Measurements from ENCODE around the gene STEAP1B. TPM values are rescaled to one million over a fixed set of nuclear protein-coding genes. Genes with fewer than 3 reads are reported as not detected.
A peak's percentile ranks its signal among the peaks of the same experiment; 100 is the strongest.
"Not testable (repeated sequence)": the region's sequence is repeated elsewhere in the genome, so short reads cannot be mapped to it uniquely, and the experiment has no call there.

Gene STEAP1B
- 1 to 10 TPM; 2.8 to 5.1 TPM for total RNA-seq
- under 1 TPM in 1 of 2 donors, not detected in 1; 0.36 TPM for polyA plus RNA-seq
- long read RNA-seq, donor 1, partial matches to known transcripts, result 0 of 11 reads
- long read RNA-seq, donor 1, other reads (novel, unspliced or antisense), result 10 of 11 reads
- long read RNA-seq, donor 2, partial matches to known transcripts, result 0 of 60 reads
- long read RNA-seq, donor 2, other reads (novel, unspliced or antisense), result 60 of 60 reads

DNA sequence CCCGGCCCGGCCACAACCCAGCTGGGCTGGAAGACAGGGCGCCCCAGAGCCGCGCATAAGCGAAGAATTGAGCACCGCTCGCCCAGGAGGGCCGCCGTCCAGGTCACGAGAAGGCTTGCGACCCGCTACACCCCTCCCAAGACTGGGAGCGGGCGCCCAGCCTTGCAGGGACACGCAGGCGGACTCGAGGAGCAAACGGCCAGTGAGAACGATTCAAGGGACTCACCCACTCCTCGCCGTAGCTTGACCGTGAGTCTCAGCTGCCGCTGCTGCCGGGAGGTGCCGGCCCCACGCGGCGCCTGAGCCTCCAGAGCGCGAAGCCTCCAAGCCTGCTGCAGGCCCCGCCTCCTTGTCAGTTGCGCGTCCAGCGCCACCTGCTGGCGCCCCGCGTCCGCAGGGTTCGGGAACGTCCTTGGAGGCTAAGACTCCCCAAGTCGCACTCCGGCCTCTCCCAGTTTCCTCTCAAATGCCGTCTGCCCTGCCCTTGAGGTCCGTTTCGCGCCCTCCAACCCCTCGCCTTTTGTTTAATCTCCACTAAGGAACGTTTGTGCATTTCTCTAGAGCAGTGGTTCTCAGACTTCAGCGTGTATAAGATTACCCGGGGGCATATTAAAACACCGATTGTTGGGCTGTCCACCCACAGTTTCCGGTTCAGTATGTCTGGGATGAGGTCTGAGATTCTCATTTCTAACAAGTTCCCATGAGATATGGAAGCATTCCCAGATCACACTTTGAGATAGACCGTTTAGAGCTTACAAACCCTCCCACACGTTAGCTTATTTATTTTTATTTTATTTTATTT, at the start of gene STEAP1B:
Gene STEAP1B (minus strand): TSS at position 301 of the 802 bp plus-strand sequence. CDS start 5,333 bp downstream, outside the sequence.
- WGBS, 2 donors, result 3 to 5% methylated on average over 37 to 55 of the region's 55 CpGs
- H3K9me3 ChIP-seq (ENCODE audit: control insufficient read depth, low read length); H3K36me3 ChIP-seq (ENCODE audit: control insufficient read depth in 1 of 2, insufficient read depth in 2 of 2, low read length in 1 of 2); H3K4me3 ChIP-seq (ENCODE audit: low read length in 2 of 2); H3K27ac ChIP-seq (ENCODE audit: low read depth in 1 of 2, low read length in 2 of 2); H3K4me1 ChIP-seq (ENCODE audit: control insufficient read depth in 1 of 2, insufficient read depth in 2 of 2, low read length in 2 of 2); H3K27me3 ChIP-seq (ENCODE audit: control insufficient read depth in 1 of 2, insufficient read depth in 2 of 2, low read length in 1 of 2); intact Hi-C loops (cut with DNase I): not testable (repeated sequence)
- ATAC-seq (ENCODE audit: low FRiP score) (peak; percentile 96), DNase-seq (peak; percentile 91 to 97)

GRCh38 chr7:22549051-22549450, 49.1 kb upstream of the STEAP1B start:
- Histone ChIP-seq H3K4me1 (ENCODE audit: control insufficient read depth in 1 of 2, insufficient read depth in 2 of 2, low read length in 2 of 2) (no peaks in the 10 kb centered on the region), H3K9me3 (ENCODE audit: control insufficient read depth, low read length) (no peaks in the 10 kb centered on the region), H3K4me3 (ENCODE audit: low read length in 2 of 2) (no peak overlapping the region), H3K36me3 (ENCODE audit: control insufficient read depth in 1 of 2, insufficient read depth in 2 of 2, low read length in 1 of 2) (no peaks in the 10 kb centered on the region), H3K27ac (ENCODE audit: low read depth in 1 of 2, low read length in 2 of 2) (no peak overlapping the region), H3K27me3 (ENCODE audit: control insufficient read depth in 1 of 2, insufficient read depth in 2 of 2, low read length in 1 of 2) (peaks cover 0 to 2% of the 10 kb centered on the region in 2 donors)
- DNase-seq (no peak), ATAC-seq (ENCODE audit: low FRiP score) (no peak)
- intact Hi-C loops (cut with DNase I), result no loop called here
- WGBS, 2 donors, result 91 to 92% methylated on average over 5 of the region's 5 CpGs

DNA sequence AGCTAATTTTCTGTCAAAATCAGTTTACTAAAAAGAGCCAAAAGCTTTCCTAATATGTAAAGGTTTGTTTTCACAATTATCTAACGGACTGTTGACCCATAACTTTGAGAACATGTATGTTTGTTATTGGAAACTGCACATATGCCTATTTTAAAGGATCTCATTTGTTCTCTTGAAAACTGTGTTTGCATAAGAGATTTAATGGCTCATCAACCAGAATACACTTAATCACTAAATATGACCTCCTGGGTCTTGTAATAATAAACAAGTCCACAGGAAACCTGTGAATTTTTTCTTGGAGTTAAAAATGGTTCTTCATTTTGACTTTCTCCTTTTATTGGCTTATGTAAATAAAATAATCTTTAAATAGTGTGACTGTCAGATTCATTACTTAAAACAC, 48.3 kb upstream of the STEAP1B start:
- Histone ChIP-seq H3K36me3 (ENCODE audit: control insufficient read depth in 1 of 2, insufficient read depth in 2 of 2, low read length in 1 of 2) (no peaks in the 10 kb centered on the region), H3K27me3 (ENCODE audit: control insufficient read depth in 1 of 2, insufficient read depth in 2 of 2, low read length in 1 of 2) (peaks cover 0 to 2% of the 10 kb centered on the region in 2 donors), H3K27ac (ENCODE audit: low read depth in 1 of 2, low read length in 2 of 2) (no peak overlapping the region), H3K9me3 (ENCODE audit: control insufficient read depth, low read length) (no peaks in the 10 kb centered on the region), H3K4me3 (ENCODE audit: low read length in 2 of 2) (no peak overlapping the region), H3K4me1 (ENCODE audit: control insufficient read depth in 1 of 2, insufficient read depth in 2 of 2, low read length in 2 of 2) (no peaks in the 10 kb centered on the region)
- WGBS, 2 donors, result 73 to 88% methylated on average over 1 of the region's 1 CpG
- no peak for ATAC-seq (ENCODE audit: low FRiP score)
- no peak for DNase-seq
- intact Hi-C loops (cut with DNase I), result no loop called here

DNA sequence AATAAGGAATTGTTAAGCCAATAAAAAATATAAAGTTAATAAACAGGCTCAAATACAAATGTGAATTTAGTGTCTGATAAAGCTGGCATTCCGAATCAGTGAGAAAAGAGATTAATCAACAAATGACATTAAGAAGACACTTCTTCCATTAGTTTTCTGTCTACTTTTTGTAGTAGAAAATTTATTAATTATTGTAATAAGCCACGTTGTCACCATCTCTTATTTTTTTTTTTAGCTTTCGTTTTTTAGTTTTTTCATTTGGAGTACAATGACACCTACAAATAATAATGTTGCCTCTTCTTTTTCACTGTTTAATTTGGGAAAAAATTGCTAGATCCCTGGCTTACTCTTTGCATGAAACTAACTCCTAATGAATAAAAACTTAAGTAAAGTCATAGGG, 46.8 kb upstream of the STEAP1B start:
- ATAC-seq (ENCODE audit: low FRiP score) (no peak), DNase-seq (no peak)
- H3K36me3 ChIP-seq (ENCODE audit: control insufficient read depth in 1 of 2, insufficient read depth in 2 of 2, low read length in 1 of 2), result no peaks in the 10 kb centered on the region
- peaks cover 0 to 2% of the 10 kb centered on the region in 2 donors for H3K27me3 ChIP-seq (ENCODE audit: control insufficient read depth in 1 of 2, insufficient read depth in 2 of 2, low read length in 1 of 2)
- H3K27ac ChIP-seq (ENCODE audit: low read depth in 1 of 2, low read length in 2 of 2), result no peak overlapping the region
- intact Hi-C loops (cut with DNase I), result no loop called here
- WGBS, 2 donors, result 78 to 86% methylated on average over 3 of the region's 3 CpGs
- no peaks in the 10 kb centered on the region for H3K4me1 ChIP-seq (ENCODE audit: control insufficient read depth in 1 of 2, insufficient read depth in 2 of 2, low read length in 2 of 2)
- H3K9me3 ChIP-seq (ENCODE audit: control insufficient read depth, low read length), result no peaks in the 10 kb centered on the region
- no peak overlapping the region for H3K4me3 ChIP-seq (ENCODE audit: low read length in 2 of 2)

- DNase-seq (no peak), ATAC-seq (ENCODE audit: low FRiP score) (no peak)
- H3K27ac ChIP-seq (ENCODE audit: low read depth in 1 of 2, low read length in 2 of 2), result no peak overlapping the region
- H3K36me3 ChIP-seq (ENCODE audit: control insufficient read depth in 1 of 2, insufficient read depth in 2 of 2, low read length in 1 of 2), result no peaks in the 10 kb centered on the region
- intact Hi-C loops (cut with DNase I), result no loop called here
- H3K4me1 ChIP-seq (ENCODE audit: control insufficient read depth in 1 of 2, insufficient read depth in 2 of 2, low read length in 2 of 2), result no peaks in the 10 kb centered on the region
- H3K27me3 ChIP-seq (ENCODE audit: control insufficient read depth in 1 of 2, insufficient read depth in 2 of 2, low read length in 1 of 2), result peaks cover 0 to 2% of the 10 kb centered on the region in 2 donors
- no peaks in the 10 kb centered on the region for H3K9me3 ChIP-seq (ENCODE audit: control insufficient read depth, low read length)
- WGBS, 2 donors, result 31 to 36% methylated on average over 2 of the region's 2 CpGs
- H3K4me3 ChIP-seq (ENCODE audit: low read length in 2 of 2), result no peak overlapping the region
Observed at GRCh38 chr7:22545529-22545928, 45.5 kb upstream of the STEAP1B start.

DNA sequence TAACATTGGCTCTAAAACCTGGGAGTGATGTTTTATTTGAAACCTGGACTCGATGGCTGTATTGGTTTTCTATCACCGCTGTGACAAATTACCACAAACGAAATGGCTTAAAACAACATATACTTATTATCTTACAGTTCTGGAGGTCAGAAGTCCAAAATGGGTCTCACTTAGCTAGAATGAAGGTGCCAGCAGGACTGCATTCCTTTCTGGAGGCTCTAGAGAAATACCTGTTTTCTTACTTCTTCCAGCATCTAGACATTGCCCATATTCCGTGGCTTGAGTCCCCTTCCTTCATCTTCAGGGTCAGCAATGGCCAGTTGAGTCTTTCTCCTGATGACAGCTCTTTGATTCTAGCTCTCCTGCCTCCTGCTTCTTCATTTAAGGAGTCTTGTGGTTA, 44.3 kb upstream of the STEAP1B start:
- no peaks in the 10 kb centered on the region for H3K9me3 ChIP-seq (ENCODE audit: control insufficient read depth, low read length)
- H3K36me3 ChIP-seq (ENCODE audit: control insufficient read depth in 1 of 2, insufficient read depth in 2 of 2, low read length in 1 of 2), result no peaks in the 10 kb centered on the region
- no peak for ATAC-seq (ENCODE audit: low FRiP score)
- intact Hi-C loops (cut with DNase I), result no loop called here
- H3K27ac ChIP-seq (ENCODE audit: low read depth in 1 of 2, low read length in 2 of 2), result no peak overlapping the region
- 71 to 81% methylated on average over 4 of the region's 4 CpGs for WGBS, 2 donors
- DNase-seq, result no peak
- peaks cover 0 to 2% of the 10 kb centered on the region in 2 donors for H3K27me3 ChIP-seq (ENCODE audit: control insufficient read depth in 1 of 2, insufficient read depth in 2 of 2, low read length in 1 of 2)
- H3K4me1 ChIP-seq (ENCODE audit: control insufficient read depth in 1 of 2, insufficient read depth in 2 of 2, low read length in 2 of 2), result no peaks in the 10 kb centered on the region
- no peak overlapping the region for H3K4me3 ChIP-seq (ENCODE audit: low read length in 2 of 2)

GRCh38 chr7:22543169-22543568, 43.2 kb upstream of the STEAP1B start:
- DNase-seq, result no peak
- ATAC-seq (ENCODE audit: low FRiP score), result no peak
- WGBS, 2 donors, result 88 to 89% methylated on average over 7 of the region's 7 CpGs
- Histone ChIP-seq H3K27ac (ENCODE audit: low read depth in 1 of 2, low read length in 2 of 2) (no peak overlapping the region), H3K36me3 (ENCODE audit: control insufficient read depth in 1 of 2, insufficient read depth in 2 of 2, low read length in 1 of 2) (no peaks in the 10 kb centered on the region), H3K4me3 (ENCODE audit: low read length in 2 of 2) (no peak overlapping the region), H3K27me3 (ENCODE audit: control insufficient read depth in 1 of 2, insufficient read depth in 2 of 2, low read length in 1 of 2) (peaks cover 0 to 2% of the 10 kb centered on the region in 2 donors), H3K4me1 (ENCODE audit: control insufficient read depth in 1 of 2, insufficient read depth in 2 of 2, low read length in 2 of 2) (no peaks in the 10 kb centered on the region), H3K9me3 (ENCODE audit: control insufficient read depth, low read length) (no peaks in the 10 kb centered on the region)
- intact Hi-C loops (cut with DNase I), result no loop called here

DNA sequence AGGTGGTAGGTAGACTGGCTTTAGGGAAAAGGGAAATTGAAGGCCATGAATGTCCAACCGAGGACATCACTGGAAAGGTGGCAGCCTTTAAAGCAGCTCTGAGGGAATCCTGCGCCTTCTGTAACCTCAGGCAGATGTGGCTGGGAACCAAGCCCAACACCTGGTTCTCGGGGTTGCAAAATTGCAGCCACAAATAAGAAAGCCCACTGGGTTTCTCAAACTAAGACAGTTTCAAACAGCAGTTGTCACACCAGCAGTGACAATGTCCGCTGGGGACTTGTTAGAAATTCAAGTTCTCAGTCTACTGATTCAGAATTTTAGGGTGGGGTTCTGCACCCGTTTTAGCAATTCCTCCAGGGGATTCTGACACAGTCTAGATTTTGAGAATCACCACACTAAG, 42.7 kb upstream of the STEAP1B start:
- intact Hi-C loops (cut with DNase I), result no loop called here
- Histone ChIP-seq H3K4me3 (ENCODE audit: low read length in 2 of 2) (no peak overlapping the region), H3K9me3 (ENCODE audit: control insufficient read depth, low read length) (no peaks in the 10 kb centered on the region), H3K27me3 (ENCODE audit: control insufficient read depth in 1 of 2, insufficient read depth in 2 of 2, low read length in 1 of 2) (peaks cover 0 to 2% of the 10 kb centered on the region in 2 donors), H3K27ac (ENCODE audit: low read depth in 1 of 2, low read length in 2 of 2) (no peak overlapping the region), H3K36me3 (ENCODE audit: control insufficient read depth in 1 of 2, insufficient read depth in 2 of 2, low read length in 1 of 2) (no peaks in the 10 kb centered on the region), H3K4me1 (ENCODE audit: control insufficient read depth in 1 of 2, insufficient read depth in 2 of 2, low read length in 2 of 2) (no peaks in the 10 kb centered on the region)
- DNase-seq (no peak), ATAC-seq (ENCODE audit: low FRiP score) (no peak)
- 89 to 93% methylated on average over 5 of the region's 5 CpGs for WGBS, 2 donors

DNA sequence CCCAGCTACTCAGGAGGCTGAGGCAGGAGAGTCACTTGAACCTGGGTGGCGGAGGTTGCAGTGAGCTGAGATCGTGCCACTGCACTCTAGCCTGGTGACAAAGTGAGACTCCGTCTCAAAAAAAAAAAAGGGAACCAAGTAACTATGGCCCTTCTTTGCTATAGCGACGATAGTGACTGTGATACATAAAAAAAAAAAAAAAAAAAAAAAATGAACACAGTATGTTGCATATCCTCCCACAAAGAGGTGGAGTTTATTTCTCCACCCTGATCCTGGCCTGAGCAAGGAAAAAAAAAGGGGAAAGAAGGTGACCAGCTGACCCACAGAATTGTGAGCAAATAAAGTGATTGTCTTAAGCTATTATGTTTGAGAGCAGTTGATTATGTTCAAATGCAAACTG, 42.3 kb upstream of the STEAP1B start:
- Histone ChIP-seq H3K27ac (ENCODE audit: low read depth in 1 of 2, low read length in 2 of 2) (no peak overlapping the region), H3K4me1 (ENCODE audit: control insufficient read depth in 1 of 2, insufficient read depth in 2 of 2, low read length in 2 of 2) (no peaks in the 10 kb centered on the region), H3K9me3 (ENCODE audit: control insufficient read depth, low read length) (no peaks in the 10 kb centered on the region), H3K27me3 (ENCODE audit: control insufficient read depth in 1 of 2, insufficient read depth in 2 of 2, low read length in 1 of 2) (peaks cover 0 to 2% of the 10 kb centered on the region in 2 donors), H3K36me3 (ENCODE audit: control insufficient read depth in 1 of 2, insufficient read depth in 2 of 2, low read length in 1 of 2) (no peaks in the 10 kb centered on the region), H3K4me3 (ENCODE audit: low read length in 2 of 2) (no peak overlapping the region)
- 93 to 97% methylated on average over 5 of the region's 5 CpGs for WGBS, 2 donors
- intact Hi-C loops (cut with DNase I), result no loop called here
- ATAC-seq (ENCODE audit: low FRiP score) (no peak), DNase-seq (no peak)
